Lower lobe of right lung (tissue), 2 donors: Measurements from ENCODE around the gene ATAD3A. TPM values are rescaled to one million over a fixed set of nuclear protein-coding genes. Genes with fewer than 3 reads are reported as not detected.

ENCODE experiments used
- ATAC-seq, 2 donors: fragments of 200-7000 bp; cut with Tn5 transposase; one replicate each; pipeline ENCODE4 v1.9.1; 2020 to 2022; ENCODE audit warnings: mild to moderate bottlenecking in 2 of 2, moderate library complexity in 2 of 2
- DNase-seq: peaks from one replicate; pipeline ENCODE4 v3.0.0-alpha.2; 2020
- H3K27ac ChIP-seq: fragments of 200-600 bp; one replicate; pipeline ENCODE4 v1.8.0; 2022
- H3K27me3 ChIP-seq: fragments of 200-600 bp; one replicate; pipeline ENCODE4 v1.8.0; 2022; ENCODE audit warnings: low read depth
- H3K36me3 ChIP-seq: fragments of 200-600 bp; one replicate; pipeline ENCODE4 v1.8.0; 2022; ENCODE audit warnings: mild to moderate bottlenecking
- H3K4me1 ChIP-seq: fragments of 200-600 bp; one replicate; pipeline ENCODE4 v1.8.0; 2022
- H3K4me3 ChIP-seq: fragments of 200-600 bp; one replicate; pipeline ENCODE4 v1.8.0; 2022; ENCODE audit warnings: mild to moderate bottlenecking
- H3K9me3 ChIP-seq: fragments of 200-600 bp; one replicate; pipeline ENCODE4 v1.8.0; 2022
- intact Hi-C: fragments of 100-400 bp; cut with DNase I; formaldehyde crosslinking; loops from one replicate; pipeline ENCODE4 v1.11.0; 2022
- total RNA-seq: library from RNA; stranded (reverse); fragmentation: NEBNext Ultra II Directional; extraction: Animal tissue kit (Norgen Biotek cat#: 25700); gene quantifications from one replicate; pipeline ENCODE4 v1.2.1, GENCODE V29; 2021
- TF ChIP-seq, protein P1 (sequence below): fragments of 200-600 bp; IDR thresholded peaks from one replicate; pipeline ENCODE4 v1.8.0; 2022; ENCODE audit warnings: antibody characterized with exemption, mild to moderate bottlenecking
- donor health status: DM: no; HTN: yes; CAD: no; lungs with severe emphysema.

Gene ATAD3A
- total RNA-seq, 1 donor from 2014 or later: 14.1 TPM

- Histone ChIP-seq H3K27ac (no peak overlapping the region), H3K4me1 (peaks cover 21% of the 10 kb centered on the region), H3K9me3 (no peaks in the 10 kb centered on the region), H3K27me3 (no peaks in the 10 kb centered on the region), H3K36me3 (peaks cover 21% of the 10 kb centered on the region), H3K4me3 (no peak overlapping the region)
- no peak for DNase-seq
- intact Hi-C loops: no loop called here
- TF ChIP-seq, protein P1, sequence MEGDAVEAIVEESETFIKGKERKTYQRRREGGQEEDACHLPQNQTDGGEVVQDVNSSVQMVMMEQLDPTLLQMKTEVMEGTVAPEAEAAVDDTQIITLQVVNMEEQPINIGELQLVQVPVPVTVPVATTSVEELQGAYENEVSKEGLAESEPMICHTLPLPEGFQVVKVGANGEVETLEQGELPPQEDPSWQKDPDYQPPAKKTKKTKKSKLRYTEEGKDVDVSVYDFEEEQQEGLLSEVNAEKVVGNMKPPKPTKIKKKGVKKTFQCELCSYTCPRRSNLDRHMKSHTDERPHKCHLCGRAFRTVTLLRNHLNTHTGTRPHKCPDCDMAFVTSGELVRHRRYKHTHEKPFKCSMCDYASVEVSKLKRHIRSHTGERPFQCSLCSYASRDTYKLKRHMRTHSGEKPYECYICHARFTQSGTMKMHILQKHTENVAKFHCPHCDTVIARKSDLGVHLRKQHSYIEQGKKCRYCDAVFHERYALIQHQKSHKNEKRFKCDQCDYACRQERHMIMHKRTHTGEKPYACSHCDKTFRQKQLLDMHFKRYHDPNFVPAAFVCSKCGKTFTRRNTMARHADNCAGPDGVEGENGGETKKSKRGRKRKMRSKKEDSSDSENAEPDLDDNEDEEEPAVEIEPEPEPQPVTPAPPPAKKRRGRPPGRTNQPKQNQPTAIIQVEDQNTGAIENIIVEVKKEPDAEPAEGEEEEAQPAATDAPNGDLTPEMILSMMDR: no peak
- no peak for ATAC-seq
Measured at GRCh38 chr1:1537626-1538250, 25.8 kb downstream of the ATAD3A start.

- Histone ChIP-seq H3K36me3 (peaks cover 27% of the 10 kb centered on the region), H3K27ac (no peak overlapping the region), H3K4me1 (peaks cover 21% of the 10 kb centered on the region), H3K27me3 (no peaks in the 10 kb centered on the region), H3K4me3 (no peak overlapping the region), H3K9me3 (no peaks in the 10 kb centered on the region)
- intact Hi-C loops: no loop called here
- DNase-seq: no peak
- ATAC-seq: no peak
- TF ChIP-seq, protein P1: no peak
Measured at GRCh38 chr1:1538334-1538733, 26.4 kb downstream of the ATAD3A start.

DNA sequence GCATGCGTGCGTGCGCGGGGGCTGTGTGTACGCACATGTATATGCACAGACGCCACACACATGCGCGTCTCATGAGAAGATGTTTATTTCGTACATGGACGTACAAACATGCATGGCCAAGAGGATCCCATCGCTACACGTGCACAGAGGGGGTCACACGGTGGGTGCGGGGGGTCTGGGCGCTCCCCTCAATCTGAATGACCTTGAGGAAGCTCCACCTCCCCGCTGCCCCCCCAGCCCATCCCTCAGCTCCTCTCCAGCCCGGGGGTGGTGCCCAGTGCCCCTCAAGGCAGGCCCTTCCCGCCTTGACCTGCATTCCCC lies 27.0 kb downstream of the ATAD3A start:
- H3K9me3 ChIP-seq: no peaks in the 10 kb centered on the region
- no peak for ATAC-seq
- H3K4me3 ChIP-seq: peak overlapping the region; percentile 55
- no peak for DNase-seq
- intact Hi-C loops: no loop called here
- no peaks in the 10 kb centered on the region for H3K27me3 ChIP-seq
- H3K27ac ChIP-seq: no peak overlapping the region
- TF ChIP-seq, protein P1: no peak
- peaks cover 21% of the 10 kb centered on the region for H3K4me1 ChIP-seq
- H3K36me3 ChIP-seq: peaks cover 33% of the 10 kb centered on the region

DNA sequence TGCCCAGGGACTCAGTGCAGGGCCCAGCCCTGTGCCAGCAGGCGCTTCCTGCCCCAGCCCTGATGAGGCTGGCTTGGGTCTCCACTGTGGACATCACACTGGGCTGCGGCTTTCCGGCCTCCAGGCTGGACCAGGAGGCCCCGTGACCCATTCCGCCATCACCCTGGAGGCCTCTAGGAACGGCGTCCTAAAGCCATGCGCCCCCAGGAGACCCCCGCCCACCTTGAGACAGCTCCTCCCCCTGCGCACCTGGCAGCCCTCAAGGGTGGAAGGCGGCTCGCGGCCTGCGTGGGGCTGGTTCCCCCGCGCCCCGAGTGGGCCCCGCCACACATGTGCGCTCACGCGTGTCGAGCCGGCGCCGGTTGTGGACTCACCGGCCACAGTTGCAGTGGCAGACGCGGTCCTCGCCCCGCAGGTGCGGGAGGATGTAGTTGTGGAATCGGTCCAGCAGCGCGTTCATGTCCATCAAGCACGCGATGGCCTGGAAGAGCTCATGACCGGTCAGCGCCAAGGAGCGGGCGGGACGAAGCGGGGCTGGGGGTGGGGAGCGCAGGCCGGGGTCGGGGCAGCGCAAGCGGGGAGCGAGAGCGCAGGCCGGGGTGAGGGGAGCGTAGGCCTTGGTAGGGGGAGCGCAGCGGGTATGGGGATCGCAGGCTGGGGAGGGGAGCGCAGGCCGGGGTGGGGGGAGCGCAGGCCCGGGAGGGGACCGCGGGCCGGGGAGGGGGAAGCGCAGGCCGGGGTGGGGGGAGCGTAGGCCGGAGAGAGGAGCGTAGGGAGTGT lies 27.5 kb downstream of the ATAD3A start:
- Histone ChIP-seq H3K4me1 (peaks cover 21% of the 10 kb centered on the region), H3K9me3 (no peaks in the 10 kb centered on the region), H3K4me3 (peak overlapping the region; percentile 55), H3K36me3 (peaks cover 34% of the 10 kb centered on the region), H3K27ac (no peak overlapping the region), H3K27me3 (no peaks in the 10 kb centered on the region)
- DNase-seq (no peak), ATAC-seq (peak; percentile 0 to 1)
- intact Hi-C loops: no loop called here
- TF ChIP-seq, protein P1: no peak

DNA sequence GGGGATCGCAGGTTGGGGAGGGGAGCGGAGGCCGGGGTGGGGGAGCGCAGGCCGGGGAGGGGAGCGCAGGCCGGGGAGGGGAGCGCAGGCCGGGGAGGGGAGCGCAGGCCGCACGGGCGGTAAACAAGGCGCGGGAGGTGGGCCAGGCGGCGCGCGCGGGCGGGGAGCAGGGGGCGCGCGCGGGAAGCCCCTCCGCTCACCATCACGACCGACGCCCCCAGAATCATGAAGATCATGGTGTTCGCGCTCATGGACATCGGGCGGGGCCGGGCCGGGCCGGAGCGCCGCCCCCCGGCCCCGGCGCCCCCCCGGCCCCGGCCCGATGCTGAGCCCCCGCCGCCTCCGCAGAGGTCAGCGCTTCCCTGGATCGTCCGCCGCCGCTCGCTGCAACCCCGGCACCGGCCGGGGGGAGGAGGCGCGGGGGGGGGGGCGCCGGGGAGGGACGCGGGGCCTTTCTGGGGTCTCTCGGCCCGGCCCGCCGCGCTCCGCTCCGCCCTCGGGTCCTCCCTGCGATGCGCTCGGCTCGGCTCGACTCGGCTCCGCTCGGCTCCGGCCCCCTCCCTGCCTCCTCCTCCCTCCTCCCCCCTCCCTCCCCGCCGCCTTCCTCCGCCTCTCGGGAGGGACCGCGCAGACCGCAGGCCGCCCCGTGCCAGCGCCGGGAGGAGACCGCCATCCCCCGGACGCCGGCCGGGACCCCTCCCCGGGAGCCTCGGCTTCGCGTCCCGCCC lies 28.3 kb downstream of the ATAD3A start, which contains the start of gene TMEM240:
TSS of gene TMEM240 (minus strand) at position 535 of the 728 bp plus-strand sequence. CDS start at position 257, 278 bp downstream.
- TF ChIP-seq, protein P1: no peak
- H3K4me1 ChIP-seq: peaks cover 21% of the 10 kb centered on the region
- peaks cover 37% of the 10 kb centered on the region for H3K36me3 ChIP-seq
- intact Hi-C loops: no loop called here
- H3K27me3 ChIP-seq: no peaks in the 10 kb centered on the region
- H3K9me3 ChIP-seq: no peaks in the 10 kb centered on the region
- peak; percentile 76 for DNase-seq
- peak within 1 kb of the TSS; percentile 56 for H3K27ac ChIP-seq
- peak within 1 kb of the TSS; percentile 55 for H3K4me3 ChIP-seq
- ATAC-seq: peak; percentile 74 to 75
